HG03175 (cell line): Measurements from ENCODE around the gene SLIT3.

Source experiments
- ATAC-seq: cut with Tn5 transposase; IDR thresholded peaks from one replicate; pipeline ENCODE4 v1.9.1; 2021; ENCODE audit warnings: mild to moderate bottlenecking, moderate library complexity; ENCODE audit not compliant: unreplicated experiment

SLIT3 gene

GRCh38 chr5:169299663-169300467 is 1.1 kb downstream of the SLIT3 start:
- no peak for ATAC-seq

- no peak for ATAC-seq
Observed at GRCh38 chr5:169299191-169299662, 1.7 kb downstream of the SLIT3 start.

DNA sequence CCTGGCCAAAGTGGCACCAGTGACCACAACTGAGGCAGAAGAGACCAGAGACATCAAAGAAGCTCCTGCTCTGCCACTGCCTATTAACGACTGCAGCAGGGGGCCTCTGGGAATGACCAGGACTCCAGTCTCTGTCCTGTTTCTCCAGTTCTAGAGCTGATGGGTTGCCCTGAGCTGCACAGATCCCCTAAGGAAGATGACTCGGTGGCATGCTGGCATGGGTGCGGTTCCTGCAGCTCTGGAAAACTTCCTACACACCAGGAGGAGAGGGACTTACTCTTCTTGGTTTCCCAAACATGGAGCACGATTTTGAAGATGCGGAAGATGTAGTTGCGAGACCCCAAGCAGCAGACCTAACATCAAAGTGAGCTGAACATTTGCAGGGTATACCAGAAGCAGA is 2.7 kb downstream of the SLIT3 start:
- ATAC-seq, result no peak

DNA sequence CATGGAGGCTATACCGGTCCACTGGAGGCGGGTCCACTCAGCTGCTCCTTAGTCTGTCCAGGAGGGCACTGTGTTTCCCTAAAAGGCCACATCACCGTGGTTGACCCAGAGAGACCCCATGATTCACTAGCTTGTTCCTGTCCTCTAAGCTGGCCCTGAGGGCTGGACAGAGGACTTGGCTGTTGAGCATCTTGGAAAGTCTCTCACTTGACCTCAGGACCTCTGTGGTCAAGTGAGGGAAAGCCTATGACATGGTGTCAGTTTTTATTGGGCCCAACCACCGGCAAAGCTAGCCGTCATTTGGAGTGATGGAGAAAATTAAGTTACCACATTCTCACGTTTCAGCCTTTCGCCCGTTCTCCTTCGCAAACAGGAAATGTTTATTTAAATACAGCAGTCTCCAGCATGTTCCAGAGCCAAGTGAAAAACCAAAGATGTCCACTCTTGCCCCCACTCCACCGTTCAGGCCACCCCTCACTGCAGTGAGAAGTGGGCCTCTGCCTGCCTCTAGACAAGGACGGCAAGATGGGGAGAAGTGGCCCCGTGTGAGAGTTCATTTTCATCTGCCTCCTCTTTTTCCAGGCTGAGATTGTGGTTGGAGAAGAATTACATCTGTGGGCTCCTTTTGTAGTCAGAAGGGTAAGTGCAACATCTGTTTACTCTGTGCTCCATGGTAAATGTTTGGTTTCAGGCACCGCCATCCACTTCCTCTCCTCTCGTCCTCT is 4.4 kb downstream of the SLIT3 start:
- no peak for ATAC-seq

DNA sequence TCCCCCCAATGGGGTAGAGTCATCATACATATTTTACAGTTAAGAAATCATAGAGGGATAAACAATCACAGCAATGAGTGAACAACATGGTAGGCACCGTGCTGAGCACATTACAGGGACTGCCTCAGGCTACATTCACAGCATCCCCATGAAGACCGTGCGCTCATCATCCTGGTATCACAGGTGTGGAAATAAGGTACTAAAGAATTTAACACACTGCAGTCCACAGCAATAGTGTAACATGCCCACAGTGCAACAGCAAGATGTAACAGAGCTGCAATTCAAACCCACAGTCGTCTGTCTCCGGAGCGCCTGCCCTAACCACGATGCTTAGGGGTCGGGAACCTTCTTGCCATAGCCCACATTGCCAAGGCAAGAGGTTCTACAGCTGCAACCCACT is 5.6 kb downstream of the SLIT3 start:
- no peak for ATAC-seq

DNA sequence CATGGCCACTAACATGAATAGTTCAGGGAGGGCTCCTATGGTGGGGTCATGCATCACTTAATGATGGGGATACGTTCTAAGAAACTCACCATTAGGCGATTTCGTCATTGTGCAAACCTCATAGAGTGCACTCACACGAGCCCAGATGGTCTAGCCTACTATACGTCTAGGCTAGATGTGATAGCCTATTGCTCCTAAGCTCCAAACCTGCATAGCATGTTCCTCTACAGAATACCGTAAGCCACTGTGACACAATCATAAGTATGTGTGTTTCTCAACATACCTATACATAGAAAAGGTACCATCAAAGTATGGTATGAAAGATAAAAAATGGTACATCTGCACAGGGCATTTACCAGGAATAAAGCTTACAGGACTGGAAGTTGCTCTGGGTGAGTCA is 6.3 kb downstream of the SLIT3 start:
- ATAC-seq, result no peak

- no peak for ATAC-seq
Observed at GRCh38 chr5:169291877-169292276, 9.1 kb downstream of the SLIT3 start.

DNA sequence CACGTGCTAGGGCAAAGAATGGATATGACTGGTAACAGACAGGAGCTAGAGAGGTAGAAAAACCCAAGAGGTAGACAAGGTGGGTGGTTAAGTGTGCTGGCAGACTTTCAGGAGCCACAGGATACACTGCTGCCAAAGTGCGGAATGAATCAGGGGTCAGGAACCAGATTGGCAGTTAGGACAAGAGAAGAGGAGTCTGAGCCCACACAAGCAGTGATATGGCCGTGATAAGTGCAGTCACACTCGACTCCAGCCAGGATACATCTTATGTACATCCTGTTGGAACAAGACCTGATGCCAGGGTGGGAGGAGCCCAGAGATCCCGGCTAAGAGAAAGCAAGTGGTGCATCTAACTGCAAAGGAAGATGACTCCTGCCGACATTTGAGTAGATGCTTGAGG is 10.0 kb downstream of the SLIT3 start:
- no peak for ATAC-seq

GRCh38 chr5:169289520-169289919 is 11.4 kb downstream of the SLIT3 start:
- no peak for ATAC-seq

- ATAC-seq, result no peak
Observed at GRCh38 chr5:169288066-169288930, 12.6 kb downstream of the SLIT3 start.

GRCh38 chr5:169287529-169287928 is 13.4 kb downstream of the SLIT3 start:
- ATAC-seq, result no peak

DNA sequence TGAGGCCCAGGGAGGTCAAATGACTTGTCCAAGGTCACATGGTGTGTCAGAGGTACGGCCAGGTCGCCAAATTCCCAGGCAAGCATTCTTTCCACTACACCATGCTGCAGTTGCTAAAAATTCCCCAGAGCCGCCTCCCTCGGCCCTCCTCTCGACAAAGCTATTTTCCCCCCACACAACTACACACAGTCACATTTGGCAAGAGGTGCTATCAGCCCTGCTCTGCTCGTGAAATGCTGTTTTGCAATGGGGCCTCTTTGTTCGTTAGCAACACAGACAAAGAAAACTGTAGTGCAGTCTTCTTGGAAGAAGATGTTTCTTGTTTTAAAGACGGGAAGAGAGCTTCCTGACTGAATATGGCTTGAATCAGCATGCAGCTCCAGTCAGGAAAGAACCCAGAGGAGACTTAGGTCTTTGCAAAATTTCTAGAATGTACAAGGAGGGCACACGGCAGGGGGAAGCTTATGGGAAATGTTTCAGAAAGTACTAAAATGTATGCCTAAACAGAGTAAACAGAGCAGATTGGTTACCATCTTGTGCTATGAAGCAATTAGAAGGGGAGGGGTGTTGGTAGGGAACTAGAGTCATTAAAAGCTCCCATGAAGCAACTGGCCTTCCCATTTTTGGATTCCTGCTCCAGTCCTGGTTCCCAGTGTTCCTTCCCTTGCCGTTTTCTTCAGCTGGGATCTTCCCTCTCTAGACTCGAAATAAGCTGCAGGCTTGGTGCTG is 14.2 kb downstream of the SLIT3 start:
- ATAC-seq, result no peak

- no peak for ATAC-seq
Observed at GRCh38 chr5:169283887-169284286, 17.1 kb downstream of the SLIT3 start.

GRCh38 chr5:169281625-169282024 is 19.3 kb downstream of the SLIT3 start:
- ATAC-seq, result no peak

- no peak for ATAC-seq
Observed at GRCh38 chr5:169280696-169281095, 20.2 kb downstream of the SLIT3 start.

DNA sequence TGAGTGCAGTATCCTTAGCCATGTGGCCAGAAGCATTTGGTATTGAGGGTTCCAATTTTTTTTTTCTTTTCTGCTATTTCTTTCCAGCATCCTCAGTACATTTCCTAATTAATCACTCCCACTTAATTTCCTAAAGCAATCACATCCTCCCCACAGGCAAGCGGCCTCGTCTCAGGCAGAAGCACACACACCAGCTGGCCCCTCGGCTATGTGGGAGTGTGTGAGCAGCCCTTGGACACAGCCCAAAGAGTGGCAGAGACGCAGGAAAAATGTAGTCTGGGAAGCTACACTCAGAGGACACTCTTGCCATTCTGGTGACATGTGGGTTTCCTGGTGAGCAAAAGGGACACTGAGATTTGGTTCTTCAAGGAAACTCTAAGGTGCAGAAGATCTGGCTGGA is 20.7 kb downstream of the SLIT3 start:
- no peak for ATAC-seq

DNA sequence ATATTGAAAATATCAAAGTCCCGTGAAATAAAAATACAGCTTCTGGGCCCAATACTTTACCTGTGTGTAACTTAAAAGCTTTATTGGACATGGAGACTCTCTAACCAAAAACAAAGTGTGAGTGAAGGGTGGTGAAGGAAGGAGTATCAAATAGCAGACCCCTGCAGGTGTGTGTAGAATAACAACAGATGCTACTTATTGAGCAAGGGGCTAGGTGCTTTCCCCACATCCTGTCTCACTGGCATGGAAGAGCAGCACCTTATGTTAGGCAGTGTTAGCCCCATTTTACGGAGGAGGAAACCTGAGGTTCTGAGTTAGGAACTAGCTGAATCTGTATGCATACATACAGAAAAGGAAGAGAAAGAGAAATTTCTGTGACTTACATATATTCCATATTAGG is 21.8 kb downstream of the SLIT3 start:
- ATAC-seq, result no peak

- no peak for ATAC-seq
Observed at GRCh38 chr5:169273881-169274280, 27.1 kb downstream of the SLIT3 start.

GRCh38 chr5:169273451-169273850 is 27.5 kb downstream of the SLIT3 start:
- ATAC-seq, result no peak

- no peak for ATAC-seq
Observed at GRCh38 chr5:169272731-169273427, 28.1 kb downstream of the SLIT3 start.
